Fibroblast of lung (primary cell): ENCODE results near the gene KCTD10.

Experiments
- CTCF ChIP-seq, 2 donors: IDR thresholded peaks in 1 of 2; conservative IDR thresholded peaks in 1 of 2; 1 replicate in 1 of 2; 2 replicates in 1 of 2; pipeline ENCODE4 v1.5.1; 2011 to 2012; ENCODE audit warnings: low read length in 2 of 2, control low read depth in 1 of 2, inconsistent platforms in 1 of 2, low read depth in 1 of 2, mild to moderate bottlenecking in 1 of 2
- EZH2 ChIP-seq: IDR thresholded peaks from 2 replicates; pipeline ENCODE4 v1.5.1; 2012; ENCODE audit warnings: low read length, control low read depth, mild to moderate bottlenecking; ENCODE audit errors: missing control alignments

GRCh38 chr12:109433618-109434017 lies 43.5 kb downstream of the KCTD10 start:
- TF ChIP-seq CTCF (conservative IDR thresholded peaks at IDR 0.05 in 1 of 2, IDR thresholded peaks at IDR 0.05 in 1 of 2; ENCODE audit: low read depth in 1 of 2, low read length in 2 of 2) (peak in 1 of 2 donors; percentile 23), EZH2 (no peak)
